Stomach (tissue), 4 donors: Measurements from ENCODE around the gene FAAP20.

Source experiments
- CTCF ChIP-seq, 7 experiments: fragments of 450-650 bp in 4 of 7; fragments of 200-600 bp in 3 of 7; sonication (generic) in 3 of 7; IDR thresholded peaks; one replicate each; pipeline ENCODE4 v1.5.1; 2016 to 2019; ENCODE audit warnings: antibody characterized with exemption in 7 of 7, control low read depth in 2 of 7, mild to moderate bottlenecking in 1 of 7
- EP300 ChIP-seq: sonication (generic); formaldehyde crosslinking; IDR thresholded peaks from one replicate; pipeline ENCODE4 v1.6.1; 2017; ENCODE audit warnings: antibody characterized with exemption
- POLR2A ChIP-seq, 4 donors: fragments of 450-650 bp; IDR thresholded peaks; one replicate each; pipeline ENCODE4 v1.6.1; 2016; ENCODE audit warnings: antibody characterized with exemption in 4 of 4, control low read depth in 2 of 4, mild to moderate bottlenecking in 1 of 4, moderate library complexity in 1 of 4

GRCh38 chr1:2221271-2221670 is 26.7 kb upstream of the FAAP20 start:
- TF ChIP-seq CTCF (IDR thresholded peaks at IDR 0.05) (no peak), POLR2A (IDR thresholded peaks at IDR 0.05) (no peak), EP300 (no peak)
